GM18519 (cell line): ENCODE measurements around the gene VMAC.

Source experiments
- ATAC-seq: cut with Tn5 transposase; IDR thresholded peaks from one replicate; pipeline ENCODE4 v1.9.1; 2021; ENCODE audit warnings: mild to moderate bottlenecking, moderate library complexity; ENCODE audit not compliant: unreplicated experiment, low FRiP score

The VMAC gene

DNA sequence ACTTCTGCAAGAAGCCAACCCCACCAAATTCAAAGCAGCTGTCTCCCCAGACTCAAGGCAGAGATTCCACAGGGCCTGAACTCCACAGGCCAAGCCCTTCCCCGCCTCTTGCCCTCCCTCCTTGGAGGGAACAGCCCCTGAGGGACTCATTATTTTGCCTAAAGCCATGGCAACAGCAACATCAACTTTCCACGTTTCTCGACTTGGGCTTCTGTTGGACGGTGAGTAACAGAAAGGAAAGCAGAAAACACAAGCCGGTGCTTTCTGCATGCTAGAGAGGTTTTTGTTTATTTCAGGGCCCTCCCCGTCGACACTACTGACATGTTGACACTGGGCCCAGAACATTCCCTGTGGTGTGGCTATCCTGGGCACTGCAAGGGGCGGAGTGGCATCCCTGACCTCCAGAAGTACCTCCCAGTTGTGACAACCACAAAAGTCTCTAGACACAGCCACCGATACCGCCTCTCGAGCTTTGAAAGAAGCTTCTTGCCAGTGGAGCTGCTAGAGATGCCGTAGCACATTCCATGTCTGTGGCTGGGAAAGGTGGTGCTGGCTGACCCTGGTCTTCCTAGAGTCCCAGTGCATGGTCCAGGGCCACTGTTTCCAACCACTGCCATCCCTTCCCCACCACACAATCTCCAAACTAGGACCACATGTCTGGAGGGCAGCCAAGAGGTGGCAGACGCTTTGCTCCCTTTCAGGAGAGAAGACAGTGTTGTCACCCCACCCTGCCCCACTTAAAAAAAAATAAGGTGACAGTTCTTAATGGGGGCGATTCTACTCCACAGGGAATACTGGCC lies 22.2 kb downstream of the VMAC start:
- no peak for ATAC-seq

DNA sequence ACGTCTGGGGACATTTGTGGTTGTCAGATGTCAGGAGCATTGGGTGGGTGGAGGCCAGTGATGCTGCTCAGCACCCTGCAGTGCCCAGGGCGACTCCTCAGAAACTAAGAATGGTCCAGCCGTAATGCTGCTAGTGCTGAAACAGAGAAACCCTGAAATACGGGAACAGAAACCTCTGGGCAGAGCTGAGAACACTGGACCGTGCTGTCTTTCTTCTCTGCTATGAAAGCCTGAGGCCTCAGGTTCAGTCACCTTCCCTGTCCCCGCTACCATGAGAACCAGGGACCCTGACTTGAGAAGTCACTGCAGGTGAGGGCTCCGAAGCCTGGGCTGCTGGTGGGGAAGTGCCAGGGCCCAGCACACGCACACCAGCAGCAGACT lies 22.8 kb downstream of the VMAC start:
- ATAC-seq: no peak

DNA sequence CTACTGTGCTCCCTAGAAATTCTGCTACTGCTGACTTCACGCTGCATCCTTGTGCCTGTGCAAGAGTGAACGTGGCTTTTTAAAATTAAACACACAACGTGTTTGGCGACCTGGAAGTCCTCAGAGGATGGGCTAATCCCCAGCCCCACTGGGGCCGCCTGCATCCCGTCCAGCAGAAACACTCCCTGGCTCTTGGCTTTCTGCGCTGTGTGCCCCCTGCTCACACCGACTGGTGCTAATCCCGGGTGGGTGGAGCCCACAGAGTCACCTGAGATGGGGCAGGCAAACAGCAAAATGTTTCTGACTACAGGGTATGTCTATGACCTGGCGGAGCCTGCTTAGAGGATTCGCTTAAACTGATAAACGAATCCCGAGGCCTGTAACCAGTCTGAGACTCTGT lies 24.5 kb downstream of the VMAC start:
- ATAC-seq: no peak

DNA sequence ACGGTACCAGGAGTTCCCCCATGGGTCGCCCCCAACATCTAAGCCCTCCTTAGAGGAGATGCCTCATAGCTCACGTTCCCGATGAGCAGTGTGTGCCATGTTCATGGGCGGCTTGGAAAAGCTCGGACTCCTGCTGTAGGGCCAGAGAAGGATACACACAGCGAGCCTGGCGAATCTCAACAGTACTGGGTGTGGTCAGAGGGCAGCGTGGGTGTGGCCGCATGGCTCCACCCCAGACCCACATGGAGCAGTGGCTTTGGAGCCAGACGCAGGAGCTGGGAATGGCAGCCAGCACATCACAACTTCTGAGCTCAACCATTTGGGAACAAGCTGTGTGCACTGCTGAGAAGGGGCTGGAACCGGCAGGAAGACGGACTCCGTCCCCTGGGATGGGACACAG lies 25.0 kb downstream of the VMAC start:
- ATAC-seq: no peak

DNA sequence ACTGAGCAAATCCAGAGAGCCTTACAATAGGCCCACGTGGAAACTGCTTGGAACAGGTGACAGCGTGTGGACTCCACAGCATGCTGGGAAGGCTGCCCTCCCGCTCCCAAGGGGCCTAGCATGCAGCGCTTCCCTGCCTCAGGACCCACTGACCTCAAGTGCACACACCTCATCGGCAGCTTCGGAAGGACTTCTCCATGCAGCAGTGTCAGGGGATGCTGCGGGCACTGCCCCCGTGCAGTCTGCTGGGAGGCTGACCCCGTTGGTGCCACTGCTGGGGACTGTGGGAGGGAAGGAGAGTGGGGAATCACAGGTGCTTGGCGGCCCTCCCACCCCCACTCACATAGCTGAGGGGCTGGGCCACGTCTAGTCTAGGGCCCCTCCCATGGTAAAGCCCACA lies 26.6 kb downstream of the VMAC start:
- ATAC-seq: no peak

DNA sequence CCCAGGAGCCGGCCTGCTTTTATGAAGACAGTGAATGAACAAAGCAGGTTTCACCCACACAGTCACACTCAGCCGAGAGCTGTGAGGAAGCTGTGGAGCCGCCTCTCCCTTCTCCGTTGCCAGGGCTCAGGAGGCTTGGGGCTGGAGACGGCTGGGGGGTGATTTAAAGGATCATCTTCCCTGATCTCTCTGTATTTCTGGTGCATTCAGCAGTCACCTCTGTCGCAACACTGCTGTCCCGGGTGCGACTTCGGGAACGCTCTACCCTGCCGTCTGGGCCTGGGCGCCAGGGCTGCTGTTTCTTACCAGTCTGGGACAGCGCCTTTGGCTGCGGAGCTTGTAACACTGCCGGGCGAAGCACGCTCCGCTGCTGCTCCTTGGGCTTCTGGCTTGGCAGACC lies 27.5 kb downstream of the VMAC start:
- ATAC-seq: no peak

DNA sequence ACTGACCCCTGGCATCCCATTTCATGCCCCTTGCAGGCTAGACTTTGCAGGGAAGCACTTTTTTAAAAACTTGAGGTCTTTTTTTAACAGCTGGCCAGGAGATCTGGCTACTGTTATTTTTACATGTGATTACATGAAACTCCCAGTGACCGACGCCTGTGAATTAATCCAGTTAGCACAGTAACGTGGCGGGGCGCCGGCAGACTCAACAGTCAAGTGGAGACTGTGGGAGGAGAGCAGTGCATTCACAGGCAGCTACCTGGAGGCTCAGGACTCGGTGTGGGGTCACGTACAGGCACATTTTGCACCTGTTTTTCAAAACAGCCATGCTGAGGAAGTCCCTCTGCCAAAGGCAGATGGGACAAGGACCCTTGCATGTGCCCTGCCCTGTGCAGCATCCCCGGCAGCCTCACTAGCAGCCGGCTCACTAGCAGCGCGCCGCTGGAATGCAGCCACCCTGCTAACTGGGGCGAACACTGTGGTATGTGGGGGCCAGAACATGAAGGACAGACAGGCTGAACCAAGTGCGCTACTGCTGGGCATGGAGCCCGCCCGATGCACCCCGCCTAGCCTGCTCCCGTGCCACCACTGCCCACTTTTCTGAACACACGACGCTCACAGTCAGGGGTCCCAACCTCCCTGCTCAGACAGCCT lies 28.1 kb downstream of the VMAC start:
- ATAC-seq: no peak

DNA sequence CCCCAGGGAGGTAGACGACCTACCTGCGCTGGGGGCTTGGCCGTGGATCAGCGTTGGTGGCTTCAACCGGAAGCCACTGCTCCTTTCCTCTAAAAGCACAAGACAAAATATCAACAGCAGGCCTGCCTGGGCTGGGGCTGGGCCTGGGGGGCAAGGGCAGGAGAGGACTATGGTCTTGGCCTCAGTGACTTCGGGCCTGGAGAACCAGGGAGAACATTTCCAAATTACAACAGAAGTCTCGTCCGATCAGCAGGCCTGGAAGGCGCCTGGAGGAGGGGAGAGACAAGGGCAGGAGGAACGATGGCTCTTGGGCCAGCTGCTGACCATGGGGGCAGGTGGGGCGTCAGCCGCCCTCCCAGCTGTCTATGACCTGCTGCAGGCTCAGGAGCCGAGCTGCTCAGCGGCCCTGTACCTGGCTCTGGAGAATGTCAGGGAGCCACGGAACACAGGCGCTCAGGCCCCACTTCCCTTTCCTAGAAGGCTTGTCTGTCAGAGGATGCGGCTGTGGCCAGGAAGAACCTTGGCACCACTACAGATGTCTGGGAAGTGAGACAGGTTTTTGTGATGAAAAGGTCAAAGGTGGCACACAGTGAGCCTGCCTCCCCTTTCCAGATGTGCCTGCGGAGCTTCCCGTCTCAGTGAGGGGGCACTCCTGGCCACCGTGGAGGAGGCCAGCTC lies 28.9 kb downstream of the VMAC start:
- no peak for ATAC-seq

DNA sequence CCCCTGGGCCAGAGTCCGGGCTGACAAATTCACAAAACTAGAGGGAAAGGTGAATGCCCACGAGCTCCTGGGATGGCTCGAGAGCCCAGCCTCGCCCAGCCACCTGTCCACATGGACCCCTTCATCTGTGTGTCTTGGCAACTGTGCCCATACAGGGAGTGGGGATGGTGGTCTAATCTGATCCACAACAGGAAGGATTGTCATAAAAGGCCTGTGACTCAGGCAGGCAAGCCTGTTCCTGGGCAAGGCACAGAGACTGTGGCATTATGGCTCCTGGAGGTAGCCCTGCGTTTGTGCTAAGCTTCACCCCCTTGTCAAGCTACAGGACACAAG lies 29.4 kb downstream of the VMAC start:
- no peak for ATAC-seq

DNA sequence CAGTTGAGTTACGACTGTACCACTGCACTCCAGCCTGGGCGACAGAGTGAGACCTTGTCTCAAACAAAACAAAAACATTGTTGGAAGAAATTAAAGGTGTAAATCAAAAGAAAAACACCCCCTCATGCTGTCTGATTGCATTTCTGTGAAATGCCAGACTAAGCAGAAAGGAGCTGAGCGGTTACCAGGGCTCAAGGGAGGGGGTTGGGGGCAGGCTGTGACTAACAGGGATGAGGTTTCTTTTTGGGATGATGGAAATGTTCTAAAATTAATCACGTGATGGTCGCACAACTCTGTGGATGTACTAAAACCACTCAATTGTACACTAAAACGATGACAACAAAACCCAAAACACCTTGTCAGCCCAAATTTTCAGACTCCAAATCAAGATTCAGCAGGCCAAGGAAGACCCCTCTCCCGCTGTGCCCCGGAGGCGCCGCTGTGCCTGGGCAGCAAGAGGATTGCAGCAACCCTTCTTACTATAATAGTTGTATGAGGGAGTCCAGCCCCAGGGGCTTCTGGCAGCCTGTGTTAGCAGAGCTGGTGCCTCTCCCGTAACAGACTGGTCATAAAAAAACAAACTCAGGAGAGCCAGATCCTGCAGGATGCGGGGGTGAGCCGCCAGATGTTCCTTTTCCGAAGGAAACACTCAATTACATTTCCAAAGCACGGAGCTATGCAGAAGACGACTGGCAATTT lies 30.3 kb downstream of the VMAC start:
- no peak for ATAC-seq

DNA sequence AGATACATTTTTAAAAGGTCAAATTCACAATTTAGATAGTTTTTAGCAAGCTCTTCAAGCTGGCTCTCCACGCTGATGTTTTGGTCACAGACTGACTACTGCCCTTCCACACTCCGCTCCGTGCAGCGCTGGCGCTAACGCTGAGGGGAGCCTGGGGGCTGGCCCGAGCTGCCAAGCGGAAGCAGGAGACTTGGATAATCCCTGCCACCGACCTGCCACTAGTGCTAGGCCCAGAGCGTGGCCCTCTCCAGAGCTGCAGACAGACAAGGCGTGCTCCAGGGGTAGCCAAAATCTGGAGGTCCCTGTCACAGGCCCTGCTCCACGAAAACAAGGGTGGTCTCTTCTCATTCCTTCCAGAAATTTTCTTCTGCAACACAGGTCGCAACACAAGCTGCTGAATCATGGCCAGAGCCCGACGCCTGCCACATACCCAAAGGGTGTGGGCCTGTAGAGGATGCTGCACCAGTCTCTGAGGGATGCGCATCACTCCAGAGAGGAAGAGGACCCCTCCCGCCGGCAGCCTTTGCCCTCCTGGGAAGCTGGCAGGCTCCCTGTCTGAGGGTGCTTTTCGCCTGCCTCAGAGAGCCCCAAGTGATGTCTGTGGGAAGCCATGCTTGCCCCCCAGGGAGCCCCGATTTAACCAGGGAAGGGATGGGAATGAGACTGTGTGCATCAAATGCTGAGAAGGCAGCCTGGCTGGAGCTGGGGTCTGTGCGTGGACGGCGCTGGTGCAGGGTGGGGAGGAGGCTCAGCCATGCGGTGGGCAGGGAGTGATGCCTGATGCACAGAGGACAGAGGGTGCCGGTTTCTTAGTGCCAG lies 31.0 kb downstream of the VMAC start:
- ATAC-seq: no peak

DNA sequence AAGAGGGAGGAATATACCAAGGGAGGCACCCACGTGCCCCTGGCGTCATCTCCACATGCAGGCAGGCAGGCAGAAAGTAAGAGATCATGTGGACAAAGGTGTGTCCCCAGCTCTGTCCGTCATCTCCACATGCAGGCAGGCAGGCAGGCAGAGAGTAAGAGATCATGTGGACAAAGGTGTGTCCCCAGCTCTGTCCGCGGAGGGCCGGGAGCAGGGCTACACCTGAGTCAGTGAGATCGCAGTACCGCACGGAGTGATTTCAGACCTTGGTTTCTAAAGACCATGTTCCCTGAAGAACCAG lies 31.6 kb downstream of the VMAC start:
- no peak for ATAC-seq

DNA sequence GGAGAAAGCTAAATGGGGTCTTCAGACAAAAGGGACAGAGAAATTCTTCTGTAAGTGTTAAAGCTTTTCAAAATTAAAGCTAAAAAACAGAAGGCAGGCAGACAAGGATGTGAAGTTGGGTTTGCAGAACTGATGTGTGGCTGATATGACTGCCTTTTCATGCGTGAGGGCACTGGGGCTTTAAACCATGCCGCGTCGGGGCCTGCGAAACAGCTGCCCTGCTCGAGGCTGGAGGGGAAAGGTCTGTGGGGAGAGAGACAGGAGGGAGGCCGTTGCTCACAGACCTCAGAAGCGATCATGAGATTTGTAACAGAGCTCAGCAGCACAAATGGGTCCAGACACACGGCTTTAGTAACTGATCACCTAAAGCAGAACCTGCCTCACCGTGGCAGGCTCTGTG lies 32.9 kb downstream of the VMAC start:
- ATAC-seq: no peak

DNA sequence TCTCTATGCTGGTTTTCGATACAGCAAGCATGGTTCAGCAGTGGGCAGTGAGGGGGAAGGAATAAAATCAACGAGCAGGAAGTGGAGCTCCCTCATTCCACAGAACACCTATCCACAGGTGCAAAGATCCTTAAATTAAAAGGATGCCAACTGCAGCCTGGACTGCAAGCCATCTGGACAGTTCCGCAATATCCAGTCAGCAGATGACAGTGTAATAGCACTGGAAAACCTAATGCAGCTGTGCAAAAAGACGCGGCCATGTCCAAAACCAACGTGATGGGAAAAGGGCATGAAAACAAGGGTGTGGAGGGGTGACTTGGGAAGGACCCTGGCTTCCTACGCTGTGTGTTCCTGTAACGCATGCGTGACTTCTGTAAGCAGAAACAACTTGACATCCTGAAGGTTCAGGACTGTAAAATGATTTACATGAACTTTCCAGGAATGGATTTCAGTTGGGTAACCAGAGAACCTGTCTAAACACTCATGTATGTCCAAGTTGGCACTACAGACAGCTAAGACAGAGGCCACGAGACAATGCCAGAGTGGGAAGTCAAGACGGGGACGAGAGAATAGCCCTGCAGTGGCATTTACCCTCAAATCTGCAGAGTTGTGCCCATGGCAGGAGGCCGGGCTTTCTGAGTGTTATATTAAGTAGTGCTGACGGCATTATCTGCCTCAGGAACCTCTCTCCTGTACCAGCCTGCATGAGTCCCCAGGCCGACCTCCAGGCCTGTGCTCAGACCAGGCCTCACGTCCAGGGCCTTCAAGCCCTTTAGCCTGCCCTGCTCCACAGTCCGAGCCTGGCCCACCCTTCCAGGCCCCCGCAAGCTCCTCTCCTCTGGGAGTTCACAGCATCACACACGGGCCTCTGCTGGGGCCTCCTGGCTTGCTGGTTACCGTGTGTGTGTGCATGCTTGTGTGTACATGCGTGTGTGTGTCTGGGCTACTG lies 35.9 kb downstream of the VMAC start:
- no peak for ATAC-seq

DNA sequence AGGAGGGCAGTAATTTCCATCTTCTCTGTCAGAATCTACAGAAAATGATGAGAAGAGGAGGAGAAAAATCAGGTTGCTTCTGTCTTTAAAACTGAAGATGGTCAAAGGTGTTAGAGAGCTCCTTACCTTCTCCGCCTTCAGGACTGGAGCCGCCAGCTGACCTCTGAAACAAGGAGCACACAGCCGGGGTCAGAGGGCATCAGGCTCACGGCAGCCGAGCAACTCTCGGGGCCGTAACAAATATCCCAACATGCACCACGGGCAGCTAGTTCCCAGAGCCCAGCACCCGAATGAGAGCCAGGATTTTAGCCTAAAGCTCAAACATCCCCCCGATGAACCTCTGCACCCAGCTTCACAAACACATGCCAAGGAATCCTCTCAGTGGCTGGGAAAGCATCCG lies 37.0 kb downstream of the VMAC start:
- no peak for ATAC-seq

DNA sequence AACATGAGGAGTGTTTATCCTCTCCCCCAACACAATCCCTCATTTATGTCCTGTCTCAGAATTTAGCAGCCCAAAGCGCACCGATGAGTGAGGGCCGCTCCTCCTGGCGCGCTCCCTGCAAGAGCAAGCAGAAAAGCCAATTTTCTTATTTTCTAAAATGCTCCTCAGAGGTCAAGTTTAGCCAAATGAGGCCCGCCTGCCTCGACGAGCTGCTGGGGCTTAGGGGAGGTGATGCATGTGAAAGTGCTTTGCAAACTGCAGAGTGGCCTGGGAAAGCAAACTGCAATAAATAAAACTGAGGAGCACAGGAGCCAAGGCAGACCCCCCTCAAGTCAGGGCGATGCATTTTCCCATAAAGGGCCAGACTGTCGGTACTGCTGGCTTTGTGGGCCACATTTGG lies 38.4 kb downstream of the VMAC start:
- ATAC-seq: no peak

DNA sequence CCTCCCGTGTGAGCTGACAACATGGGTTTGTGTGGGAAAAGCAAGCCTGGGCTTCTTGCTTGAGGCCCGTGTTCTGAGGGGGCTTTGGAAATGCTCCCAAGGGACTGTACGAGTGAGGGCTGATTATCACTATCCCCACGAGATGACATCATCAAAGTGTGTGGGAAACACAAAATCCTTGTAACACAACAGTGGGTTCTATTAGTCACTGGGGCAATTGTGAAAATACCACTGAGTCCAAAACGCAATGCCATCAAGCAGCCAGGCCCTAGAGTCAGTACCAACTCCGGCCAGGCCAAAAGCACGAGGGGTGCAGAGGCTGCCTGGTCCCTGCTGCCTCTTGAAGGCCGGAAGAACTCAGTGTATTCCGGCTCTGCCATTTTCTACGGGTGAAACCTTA lies 39.0 kb downstream of the VMAC start:
- no peak for ATAC-seq

DNA sequence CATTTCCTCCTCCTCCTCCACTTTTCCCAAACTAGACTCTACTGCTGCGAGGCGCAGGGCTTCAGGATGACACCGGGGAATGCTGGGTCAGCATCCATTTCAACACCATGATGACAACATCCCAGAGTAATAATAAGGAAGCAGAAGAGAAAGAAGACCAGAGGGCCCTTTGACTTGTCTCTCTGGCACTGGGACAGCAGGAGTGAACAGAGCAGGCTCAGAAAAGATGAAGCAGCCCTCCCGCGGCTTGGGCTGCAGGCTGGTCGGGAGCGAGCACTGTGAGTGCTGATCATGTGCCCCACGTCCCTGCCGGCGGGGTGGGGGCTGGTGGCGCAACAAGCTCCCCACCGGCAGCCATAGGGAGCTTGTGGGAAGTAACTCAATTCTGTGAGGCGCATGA lies 42.8 kb downstream of the VMAC start:
- no peak for ATAC-seq

DNA sequence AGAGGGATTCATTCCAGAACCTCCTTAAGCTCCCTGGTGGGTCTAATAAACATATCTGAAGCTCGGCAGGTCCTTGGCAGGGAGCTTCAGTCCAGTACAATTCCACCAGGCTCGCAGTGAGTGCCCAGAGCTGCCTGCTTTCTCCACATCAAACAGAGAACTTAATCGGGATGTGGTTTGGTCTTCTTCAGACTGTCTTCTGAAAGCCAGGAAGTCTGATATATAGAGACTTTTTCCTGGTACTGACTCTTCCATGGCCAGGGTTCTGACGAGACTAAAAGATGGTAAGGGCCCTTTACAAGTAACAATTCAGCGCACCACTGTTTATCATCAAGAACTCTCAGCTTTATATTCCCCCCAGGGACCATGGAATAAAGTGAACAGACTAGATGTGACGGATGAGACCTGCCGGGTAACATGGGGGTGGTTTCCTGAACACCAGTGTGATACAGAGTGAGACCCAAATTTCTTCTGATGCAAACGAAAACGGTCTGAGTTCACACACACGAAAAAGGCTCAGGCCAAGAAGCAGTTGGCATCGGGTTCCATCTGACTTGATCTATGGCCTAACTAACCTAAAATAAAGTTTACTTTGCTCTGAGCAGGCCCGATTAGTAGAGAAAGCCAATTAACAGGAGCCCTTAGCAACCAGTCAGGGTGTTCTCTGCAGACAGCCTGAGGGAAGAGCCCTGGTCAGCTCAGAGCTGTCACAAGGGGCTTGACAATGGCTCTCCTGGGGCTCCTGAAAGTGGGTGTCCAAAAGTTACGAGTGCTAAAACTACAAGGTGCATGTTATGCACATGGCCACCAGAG lies 44.3 kb downstream of the VMAC start:
- no peak for ATAC-seq
